ENCODE measurements around the gene FAM24A.
"Not testable (repeated sequence)": the region's sequence is repeated elsewhere in the genome, so short reads cannot be mapped to it uniquely, and the experiment has no call there.

Gene FAM24A, protein sequence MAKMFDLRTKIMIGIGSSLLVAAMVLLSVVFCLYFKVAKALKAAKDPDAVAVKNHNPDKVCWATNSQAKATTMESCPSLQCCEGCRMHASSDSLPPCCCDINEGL

DNA sequence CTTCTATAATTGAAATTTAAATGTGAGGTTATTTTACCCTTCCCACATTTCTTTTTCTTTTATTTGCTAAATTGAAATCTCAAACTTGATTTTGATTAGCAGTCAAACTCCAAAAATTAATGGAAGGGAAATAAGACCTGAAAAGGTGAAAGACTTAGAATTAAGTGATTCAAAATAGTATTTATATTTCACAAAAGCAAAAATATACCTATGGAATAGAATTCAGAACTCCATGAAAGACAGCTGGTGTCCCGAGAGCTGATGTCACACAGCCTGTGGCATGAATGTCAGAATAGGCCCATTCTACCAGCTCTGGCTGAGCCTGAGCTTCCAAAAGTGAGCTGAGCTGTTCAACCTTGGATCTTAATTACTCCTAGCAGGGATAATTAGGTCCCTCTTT, at the start of gene FAM24A:
FAM24A (plus strand) TSS at position 301 of the 400 bp plus-strand sequence. CDS start 1,025 bp downstream, outside the sequence.
- no peak for DNase-seq

DNA sequence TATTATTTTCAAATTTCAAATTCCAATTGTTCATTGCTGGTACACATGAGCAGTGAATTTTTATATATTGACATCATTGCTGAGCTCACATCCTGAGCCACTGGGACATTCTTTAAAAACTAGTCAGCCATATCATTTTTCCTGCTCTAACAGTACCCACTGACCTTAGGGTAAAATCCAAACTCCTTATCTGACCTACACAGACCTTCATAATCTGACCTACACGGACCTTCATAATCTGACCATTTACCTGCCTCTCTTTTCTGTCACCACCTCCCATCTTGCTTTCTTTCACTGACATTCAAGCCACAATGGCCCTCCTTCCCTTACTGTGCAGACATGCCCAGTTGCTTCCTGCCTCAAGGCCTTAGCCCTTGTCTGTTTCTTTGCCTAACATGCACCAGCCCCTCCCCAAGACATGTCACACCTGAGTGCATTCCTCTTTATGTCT, 48.7 kb upstream of the FAM24A start:
- no peak for DNase-seq

- DNase-seq, result no peak
Measured at GRCh38 chr10:122863216-122864193, 46.9 kb upstream of the FAM24A start.

DNA sequence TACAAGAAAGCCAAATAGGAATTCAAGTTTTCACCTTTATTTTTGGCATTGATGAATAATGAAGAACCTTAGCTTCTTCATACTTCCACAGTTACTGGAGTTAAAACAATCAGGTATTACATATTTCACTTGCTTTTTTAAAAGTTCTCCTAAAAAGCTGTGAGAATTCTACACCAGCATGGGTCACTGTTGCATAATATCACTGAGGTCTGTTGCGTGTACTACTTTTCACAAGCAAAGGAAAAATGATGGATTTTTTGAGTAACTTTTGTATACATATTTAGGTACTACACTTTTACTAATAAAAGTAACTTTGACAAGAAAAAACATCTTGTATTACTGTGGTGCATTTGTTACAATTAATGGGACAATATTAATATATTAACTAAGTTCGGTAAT, 46.2 kb upstream of the FAM24A start:
- DNase-seq, result no peak

GRCh38 chr10:122864901-122865300, 45.5 kb upstream of the FAM24A start:
- no peak for DNase-seq

- not testable (repeated sequence) for DNase-seq
Measured at GRCh38 chr10:122866757-122867482, 43.5 kb upstream of the FAM24A start.

DNA sequence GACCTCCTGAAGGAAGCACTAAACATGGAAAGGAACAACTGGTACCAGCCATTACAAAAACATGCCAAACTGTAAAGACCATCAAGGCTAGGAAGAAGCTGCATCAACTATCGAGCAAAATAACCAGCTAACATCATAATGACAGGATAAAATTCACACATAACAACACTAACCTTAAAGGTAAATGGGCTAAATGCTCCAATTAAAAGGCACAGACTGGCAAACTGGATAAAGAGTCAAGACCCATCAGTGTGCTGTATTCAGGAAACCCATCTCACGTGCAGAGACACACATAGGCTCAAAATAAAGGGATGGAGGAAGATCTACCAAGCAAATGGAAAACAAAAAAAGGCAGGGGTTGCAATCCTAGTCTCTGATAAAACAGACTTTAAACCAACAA, 41.6 kb upstream of the FAM24A start:
- not testable (repeated sequence) for DNase-seq

DNA sequence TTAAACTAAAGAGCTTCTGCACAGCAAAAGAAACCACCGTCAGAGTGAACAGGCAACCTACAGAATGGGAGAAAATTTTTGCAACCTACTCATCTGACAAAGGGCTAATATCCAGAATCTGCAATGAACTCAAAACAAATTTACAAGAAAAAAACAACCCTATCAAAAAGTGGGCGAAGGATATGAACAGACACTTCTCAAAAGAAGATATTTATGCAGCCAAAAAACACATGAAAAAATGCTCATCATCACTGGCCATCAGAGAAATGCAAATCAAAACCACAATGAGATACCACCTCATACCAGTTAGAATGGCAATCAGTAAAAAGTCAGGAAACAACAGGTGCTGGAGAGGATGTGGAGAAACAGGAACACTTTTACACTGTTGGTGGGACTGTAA, 38.5 kb upstream of the FAM24A start:
- DNase-seq, result not testable (repeated sequence)

DNA sequence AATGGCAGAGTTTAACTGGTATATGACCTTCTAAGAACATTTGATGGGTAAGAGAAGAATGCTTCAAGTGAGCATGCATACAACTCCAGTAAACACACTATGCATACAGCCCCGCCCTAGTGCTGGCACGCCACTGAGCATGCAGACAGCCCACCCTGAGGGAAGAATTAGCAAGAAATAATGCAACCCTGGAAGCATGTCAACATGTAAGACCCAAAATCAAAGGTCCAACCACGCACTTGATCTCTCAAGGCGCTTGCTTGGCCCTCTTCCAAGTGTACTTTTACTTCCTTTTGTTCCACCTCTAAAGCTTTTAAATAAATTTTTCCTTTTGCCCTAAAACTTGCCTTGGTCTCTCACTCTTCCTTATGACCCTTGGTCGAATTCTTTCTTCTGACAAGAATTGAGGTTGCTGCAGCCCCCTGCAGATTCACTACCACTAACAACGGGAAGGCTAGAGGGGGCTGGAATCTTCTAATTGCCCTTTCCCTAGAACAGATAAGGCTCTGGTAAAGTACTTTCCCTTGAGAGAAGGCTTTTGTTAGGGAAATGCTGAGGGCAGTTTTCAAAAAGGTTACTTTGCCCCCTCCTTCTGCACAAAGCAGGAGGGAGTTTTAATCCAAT, 34.5 kb upstream of the FAM24A start:
- no peak for DNase-seq

DNA sequence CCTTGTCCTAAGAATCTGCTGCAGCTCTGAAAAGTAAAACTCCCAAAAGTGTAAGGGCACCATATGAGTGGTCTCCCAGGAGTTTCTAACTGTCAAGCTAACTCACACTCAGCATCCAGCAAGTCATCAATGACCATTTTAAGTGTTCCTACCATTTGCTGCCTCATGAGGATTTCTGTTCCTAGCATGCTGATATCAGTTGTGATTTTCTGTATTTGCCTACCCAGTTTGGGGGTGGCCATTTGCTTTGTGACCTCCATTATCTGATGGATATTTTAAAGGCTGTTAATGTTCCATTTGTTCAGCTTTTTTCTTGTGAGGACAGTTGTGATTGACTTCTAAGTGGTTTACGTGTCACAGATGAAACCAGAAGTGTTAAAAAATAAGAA, 33.9 kb upstream of the FAM24A start:
- no peak for DNase-seq

DNA sequence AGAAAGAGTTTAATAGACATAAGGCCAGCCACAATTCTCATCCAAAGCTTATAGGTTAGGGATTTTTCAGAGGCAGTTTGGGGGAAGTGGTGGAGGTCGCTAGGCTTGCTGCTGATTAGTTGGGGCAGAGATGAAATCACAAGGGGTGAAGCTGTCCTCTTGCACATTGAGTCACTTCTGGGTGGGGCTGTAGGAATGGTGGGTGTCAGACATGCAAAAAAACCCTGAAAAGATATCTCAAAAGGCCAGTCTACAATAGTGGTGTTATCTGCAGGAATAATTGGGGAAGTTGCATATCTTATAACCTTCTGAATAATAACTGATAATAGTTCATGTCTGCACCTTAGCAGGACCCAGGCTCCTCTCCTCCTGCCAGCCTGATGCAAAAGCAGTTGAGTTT, 33.1 kb upstream of the FAM24A start:
- DNase-seq, result no peak

- DNase-seq, result no peak
Measured at GRCh38 chr10:122878799-122879338, 31.5 kb upstream of the FAM24A start.

- peak; percentile 94 for DNase-seq
Measured at GRCh38 chr10:122879339-122880273, 30.8 kb upstream of the FAM24A start, which contains the start of gene FAM24B. FAM24B (minus strand) TSS chr10:122879581; CDS start chr10:122850515, 29,066 bp downstream.

DNA sequence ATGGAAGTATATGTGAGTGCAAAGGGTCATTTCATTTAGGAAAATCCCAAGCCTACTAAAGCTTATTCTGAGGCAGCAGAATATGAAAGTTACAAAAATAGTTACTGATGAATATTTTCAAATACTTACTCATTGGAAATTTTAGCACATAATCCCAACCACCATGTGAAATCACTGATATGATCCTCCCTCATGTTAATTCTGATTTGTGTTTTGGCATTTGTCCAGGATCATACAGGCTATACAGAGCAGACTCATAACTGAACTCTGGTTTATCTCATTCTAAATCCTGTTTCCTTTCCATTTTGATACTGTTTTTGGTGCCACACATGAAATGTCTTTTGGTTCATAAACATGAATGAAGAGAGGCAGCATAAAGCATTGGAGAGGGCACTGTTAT, 27.6 kb upstream of the FAM24A start:
- DNase-seq, result no peak

DNA sequence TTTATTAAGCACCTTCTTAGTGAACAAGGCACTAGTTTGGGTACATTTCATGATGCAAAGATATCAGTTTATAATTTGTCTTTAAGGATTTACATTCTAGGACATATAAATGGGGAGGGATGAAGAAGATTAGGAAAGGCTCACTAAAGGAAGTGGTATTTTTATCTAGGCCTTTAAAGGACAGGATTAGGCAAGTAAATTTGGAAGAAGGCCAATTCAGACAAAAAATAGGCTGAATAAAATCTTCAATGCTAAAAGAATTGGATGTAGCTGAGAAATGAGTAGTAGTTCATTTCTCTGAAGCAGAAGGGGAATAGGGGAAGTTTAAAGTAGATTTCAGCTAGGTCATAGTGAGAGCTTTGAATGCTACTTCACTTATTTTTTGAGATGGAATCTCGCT, 26.2 kb upstream of the FAM24A start:
- DNase-seq, result peak; percentile 21

GRCh38 chr10:122894261-122894944, 16.0 kb upstream of the FAM24A start:
- DNase-seq, result no peak

- not testable (repeated sequence) for DNase-seq
Measured at GRCh38 chr10:122903861-122904260, 6.5 kb upstream of the FAM24A start.

GRCh38 chr10:122911889-122912484, 1.6 kb downstream of the FAM24A start:
- no peak for DNase-seq

DNA sequence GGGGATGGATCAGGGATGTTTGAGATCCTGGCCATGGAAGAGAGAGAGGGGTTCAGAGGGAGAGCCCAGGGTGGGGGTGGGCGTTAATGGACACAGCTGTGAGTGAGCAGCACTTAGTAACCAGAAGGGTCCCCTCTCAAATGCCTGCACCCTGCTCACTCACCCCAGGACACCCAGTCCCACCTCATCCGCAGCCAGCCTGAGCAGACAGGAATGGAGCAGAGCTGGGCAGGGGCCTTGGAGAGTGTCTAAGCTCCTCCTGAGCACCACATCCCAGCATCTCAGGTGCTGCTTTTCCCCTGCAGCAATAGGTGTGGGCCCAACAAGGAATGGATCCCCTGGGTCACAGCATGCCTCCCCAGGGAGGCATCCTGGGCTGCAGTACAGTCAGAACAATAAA, 5.3 kb downstream of the FAM24A start:
- DNase-seq, result no peak

DNA sequence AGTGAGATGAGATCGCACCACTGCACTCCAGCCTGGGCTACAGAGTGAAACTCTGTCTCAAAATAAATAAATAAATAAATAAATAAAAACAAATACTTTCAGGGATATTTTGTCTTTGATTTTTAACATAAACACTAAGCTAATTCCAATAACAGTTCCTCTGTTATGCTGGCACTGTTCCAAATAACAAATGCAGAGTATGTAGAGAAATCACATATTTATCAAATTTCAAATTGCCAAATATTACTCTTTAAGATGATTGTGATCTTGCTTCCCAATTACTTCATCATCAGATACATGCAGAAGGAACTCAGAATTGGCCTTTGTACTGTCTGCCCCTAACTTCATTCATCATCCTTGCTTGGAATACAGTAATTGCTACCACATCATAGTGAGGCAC, 19.7 kb downstream of the FAM24A start:
- no peak for DNase-seq

Data from GF-D8 (cell line).